Omental fat pad (tissue), 4 donors: ENCODE measurements around the gene ASB13. TPM values are rescaled to one million over a fixed set of nuclear protein-coding genes. Genes with fewer than 3 reads are reported as not detected.
A peak's percentile ranks its signal among the peaks of the same experiment; 100 is the strongest.

Source experiments
- ATAC-seq: fragments of 150-250 bp; one replicate; pipeline ENCODE4 v1.9.1; 2016; ENCODE audit warnings: mild to moderate bottlenecking, moderate library complexity; ENCODE audit not compliant: low FRiP score
- DNase-seq: peaks from one replicate; pipeline ENCODE4 v3.0.0-alpha.2; 2019; ENCODE audit warnings: low spot score
- total RNA-seq, 4 donors: library from RNA; depleted of rRNA; stranded (reverse); fragments of >200 nt; gene quantifications; one replicate each; pipeline ENCODE4 v1.1.0, GENCODE V29; 2016
- TF ChIP-seq, protein P1 (sequence below), 3 donors: fragments of 450-650 bp; IDR thresholded peaks; one replicate each; pipeline ENCODE4 v1.5.1; 2016 to 2017; ENCODE audit warnings: antibody characterized with exemption in 3 of 3, mild to moderate bottlenecking in 3 of 3, moderate library complexity in 2 of 3

Gene ASB13
- total RNA-seq, 4 donors from 2014 or later, result 15.0 to 46.5 (median 16.9) TPM

DNA sequence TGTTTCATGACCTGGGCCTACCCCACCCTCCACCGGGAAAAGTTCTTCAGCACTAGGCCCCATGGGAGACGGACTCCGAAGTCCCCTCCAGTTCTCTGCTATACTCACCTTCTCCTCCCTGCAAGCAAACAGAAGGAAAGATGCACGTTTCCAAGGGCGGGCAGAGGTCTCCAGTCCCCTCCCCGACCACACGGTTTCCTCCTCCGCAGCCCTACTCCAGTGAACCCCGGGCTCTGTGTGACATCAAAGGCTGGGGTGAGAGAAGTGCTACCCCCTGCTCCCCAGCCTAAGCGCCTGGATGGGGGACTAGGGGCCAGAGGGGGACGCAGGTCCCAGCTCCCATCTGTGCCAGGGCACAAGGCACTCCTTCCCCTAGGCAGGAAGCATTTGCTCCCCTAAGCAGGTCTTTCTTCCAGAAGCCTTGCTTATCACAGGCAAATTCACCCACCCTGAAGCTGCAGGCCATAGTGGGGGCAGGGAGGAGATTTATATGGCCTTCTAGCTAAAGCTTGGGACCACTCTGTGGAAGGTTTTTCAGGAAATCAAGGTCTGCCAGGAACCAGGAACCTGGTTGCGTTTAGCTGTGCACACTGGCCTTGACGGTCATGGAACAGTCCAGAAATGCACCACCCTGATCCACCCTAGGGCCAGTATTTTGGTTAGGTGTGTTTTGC, 52.8 kb downstream of the ASB13 start:
- TF ChIP-seq, protein P1, sequence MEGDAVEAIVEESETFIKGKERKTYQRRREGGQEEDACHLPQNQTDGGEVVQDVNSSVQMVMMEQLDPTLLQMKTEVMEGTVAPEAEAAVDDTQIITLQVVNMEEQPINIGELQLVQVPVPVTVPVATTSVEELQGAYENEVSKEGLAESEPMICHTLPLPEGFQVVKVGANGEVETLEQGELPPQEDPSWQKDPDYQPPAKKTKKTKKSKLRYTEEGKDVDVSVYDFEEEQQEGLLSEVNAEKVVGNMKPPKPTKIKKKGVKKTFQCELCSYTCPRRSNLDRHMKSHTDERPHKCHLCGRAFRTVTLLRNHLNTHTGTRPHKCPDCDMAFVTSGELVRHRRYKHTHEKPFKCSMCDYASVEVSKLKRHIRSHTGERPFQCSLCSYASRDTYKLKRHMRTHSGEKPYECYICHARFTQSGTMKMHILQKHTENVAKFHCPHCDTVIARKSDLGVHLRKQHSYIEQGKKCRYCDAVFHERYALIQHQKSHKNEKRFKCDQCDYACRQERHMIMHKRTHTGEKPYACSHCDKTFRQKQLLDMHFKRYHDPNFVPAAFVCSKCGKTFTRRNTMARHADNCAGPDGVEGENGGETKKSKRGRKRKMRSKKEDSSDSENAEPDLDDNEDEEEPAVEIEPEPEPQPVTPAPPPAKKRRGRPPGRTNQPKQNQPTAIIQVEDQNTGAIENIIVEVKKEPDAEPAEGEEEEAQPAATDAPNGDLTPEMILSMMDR (IDR thresholded peaks at IDR 0.05), result no peak
- ATAC-seq (no peak), DNase-seq (no peak)

DNA sequence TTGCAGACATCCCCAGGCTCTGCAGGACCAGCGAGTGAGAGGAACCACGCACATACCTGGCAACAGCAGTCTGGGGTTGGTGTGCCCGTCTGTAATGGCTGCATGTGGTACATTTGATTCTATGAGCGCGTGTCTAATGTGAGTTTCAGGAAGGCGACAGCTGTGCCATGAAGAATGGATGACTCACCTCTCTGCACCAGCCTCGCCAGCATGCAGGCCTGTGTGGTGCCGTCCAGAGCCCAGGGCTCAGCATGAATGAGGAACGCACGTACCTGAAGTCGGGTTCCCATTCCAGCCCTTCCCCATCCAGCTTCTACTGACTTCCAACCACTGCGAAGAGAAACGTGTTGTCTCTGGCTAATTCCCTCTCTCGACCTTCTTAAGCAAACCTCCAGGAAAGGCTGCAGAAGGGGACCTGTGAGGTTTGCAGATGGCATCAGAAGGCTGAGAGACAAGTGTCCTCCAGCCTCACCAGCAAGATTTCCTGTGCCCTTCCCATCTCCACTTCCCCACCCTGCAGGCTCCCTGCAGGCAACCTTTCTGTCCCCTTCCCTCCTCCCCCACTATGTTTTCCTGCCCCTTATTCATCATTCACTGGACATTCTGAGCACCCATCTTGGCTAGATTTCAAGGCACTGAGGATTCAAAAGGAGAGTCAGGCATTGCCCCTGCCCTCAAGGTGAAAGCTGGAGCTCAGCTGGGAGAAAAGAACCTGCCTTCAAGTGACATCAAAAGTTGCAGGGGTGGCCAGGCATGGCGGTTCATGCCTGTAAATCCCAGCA, 54.3 kb downstream of the ASB13 start:
- no peak for ATAC-seq
- no peak for DNase-seq
- TF ChIP-seq, protein P1 (IDR thresholded peaks at IDR 0.05), result no peak

DNA sequence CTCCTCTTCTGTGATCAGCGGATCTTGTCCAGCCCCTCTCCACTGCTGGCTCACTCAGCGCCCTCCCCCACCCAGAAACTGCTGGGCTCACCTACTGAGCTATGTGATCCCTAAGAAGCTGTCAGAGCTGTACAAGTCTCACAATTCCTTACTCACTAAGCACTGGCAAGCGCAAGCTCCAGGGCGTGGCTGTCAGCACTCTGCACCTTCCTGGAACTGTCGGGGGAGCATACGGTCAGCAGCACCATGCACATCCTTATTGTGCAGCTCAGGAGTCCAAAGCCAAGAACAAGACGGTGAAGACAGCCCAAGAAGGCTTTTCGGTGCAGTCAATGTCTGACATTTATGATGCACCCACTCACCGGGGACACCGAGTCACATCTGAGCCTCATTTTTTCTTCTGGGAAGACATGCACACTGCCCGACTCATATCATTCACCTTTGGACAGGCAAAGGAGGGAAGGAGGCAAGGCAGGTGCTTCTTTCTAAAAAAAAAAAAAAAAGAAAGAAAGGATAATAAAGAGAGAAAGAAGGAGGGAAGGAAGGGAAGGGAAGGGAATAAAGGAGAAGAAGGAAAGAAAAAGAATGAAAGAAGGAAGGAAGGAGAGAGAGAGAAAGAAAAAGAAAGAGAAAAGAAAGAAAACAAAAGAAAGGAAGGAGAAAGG, 56.3 kb downstream of the ASB13 start:
- DNase-seq (no peak), ATAC-seq (peak; percentile 77)
- TF ChIP-seq, protein P1 (IDR thresholded peaks at IDR 0.05), result no peak

DNA sequence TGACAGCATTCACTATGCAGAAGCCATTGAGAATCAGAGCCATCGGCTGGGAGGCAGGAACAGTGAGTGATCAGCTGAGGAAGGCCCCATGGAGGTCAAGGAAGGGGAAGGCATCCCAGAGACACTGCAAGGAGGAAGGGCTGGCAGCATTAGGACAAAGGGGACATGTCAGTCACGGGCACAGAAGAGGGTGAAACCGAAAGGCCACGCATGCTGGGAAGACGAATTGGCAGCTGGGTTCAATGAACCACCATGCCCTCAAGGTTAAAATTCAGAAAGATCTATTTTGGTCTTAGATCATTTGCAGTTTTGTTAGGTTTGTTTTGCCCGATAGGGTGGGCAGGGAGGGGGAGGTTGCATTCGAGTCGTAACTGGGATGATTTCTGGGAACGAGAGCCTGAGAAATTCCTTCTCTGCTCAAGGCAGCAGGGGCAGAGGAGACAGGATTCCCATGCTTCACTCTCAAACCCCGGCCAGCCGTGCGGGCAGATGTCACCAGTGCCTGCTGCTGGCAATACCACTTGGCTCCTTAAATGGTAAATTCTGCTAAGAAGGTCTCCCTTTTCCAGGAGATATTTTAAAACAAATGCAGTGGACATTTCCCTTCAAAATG, 57.7 kb downstream of the ASB13 start:
- DNase-seq, result no peak
- ATAC-seq, result no peak
- TF ChIP-seq, protein P1 (IDR thresholded peaks at IDR 0.05), result no peak

DNA sequence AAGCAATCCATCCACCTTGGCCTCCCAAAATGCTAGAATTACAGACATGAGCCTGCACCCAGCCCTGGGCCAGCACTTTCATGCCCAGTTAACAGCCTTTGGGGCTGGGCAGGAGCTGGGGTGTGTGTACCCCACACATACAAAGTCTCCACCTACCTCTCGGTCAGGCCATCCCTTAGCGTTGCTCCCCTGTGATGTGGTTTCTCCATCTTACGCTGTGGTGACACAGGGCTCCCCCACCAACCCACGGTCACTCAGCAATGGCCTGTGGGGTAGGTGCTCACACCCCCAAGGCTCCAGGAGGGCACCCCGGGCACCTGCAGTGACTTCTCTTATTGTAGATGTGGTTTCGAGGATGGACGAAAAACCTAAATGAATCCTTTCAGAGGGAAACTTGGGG, 58.8 kb downstream of the ASB13 start:
- ATAC-seq, result no peak
- TF ChIP-seq, protein P1 (IDR thresholded peaks at IDR 0.05), result no peak
- no peak for DNase-seq

DNA sequence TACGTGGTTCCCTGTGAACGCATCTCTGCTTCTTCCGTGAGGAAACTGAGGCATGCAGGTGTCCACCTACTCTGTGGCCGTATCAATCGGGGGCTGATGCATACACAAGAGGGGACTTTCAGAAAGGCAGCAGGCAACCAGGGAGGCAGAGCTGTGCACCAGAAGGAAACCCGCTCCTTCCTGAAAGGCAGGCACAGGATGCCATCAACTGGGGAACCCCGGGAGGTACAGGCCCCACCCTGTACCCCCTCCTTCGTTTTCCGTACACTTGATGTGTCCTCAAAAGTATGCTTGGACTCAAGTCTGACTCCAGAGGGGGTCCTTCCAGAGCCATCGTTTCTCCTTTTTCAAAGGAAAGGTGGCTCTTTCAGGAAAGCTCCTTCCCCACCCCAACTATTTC, 59.5 kb downstream of the ASB13 start:
- DNase-seq (no peak), ATAC-seq (no peak)
- TF ChIP-seq, protein P1 (IDR thresholded peaks at IDR 0.05), result no peak
